GM18907 (cell line): ENCODE results near the gene MARCHF3.
"Not testable (repeated sequence)": the region's sequence is repeated elsewhere in the genome, so short reads cannot be mapped to it uniquely, and the experiment has no call there.

Experiments
- ATAC-seq: cut with Tn5 transposase; IDR thresholded peaks from one replicate; pipeline ENCODE4 v1.9.1; 2021; ENCODE audit warnings: mild to moderate bottlenecking, moderate library complexity; ENCODE audit not compliant: unreplicated experiment

The MARCHF3 gene, protein sequence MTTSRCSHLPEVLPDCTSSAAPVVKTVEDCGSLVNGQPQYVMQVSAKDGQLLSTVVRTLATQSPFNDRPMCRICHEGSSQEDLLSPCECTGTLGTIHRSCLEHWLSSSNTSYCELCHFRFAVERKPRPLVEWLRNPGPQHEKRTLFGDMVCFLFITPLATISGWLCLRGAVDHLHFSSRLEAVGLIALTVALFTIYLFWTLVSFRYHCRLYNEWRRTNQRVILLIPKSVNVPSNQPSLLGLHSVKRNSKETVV

DNA sequence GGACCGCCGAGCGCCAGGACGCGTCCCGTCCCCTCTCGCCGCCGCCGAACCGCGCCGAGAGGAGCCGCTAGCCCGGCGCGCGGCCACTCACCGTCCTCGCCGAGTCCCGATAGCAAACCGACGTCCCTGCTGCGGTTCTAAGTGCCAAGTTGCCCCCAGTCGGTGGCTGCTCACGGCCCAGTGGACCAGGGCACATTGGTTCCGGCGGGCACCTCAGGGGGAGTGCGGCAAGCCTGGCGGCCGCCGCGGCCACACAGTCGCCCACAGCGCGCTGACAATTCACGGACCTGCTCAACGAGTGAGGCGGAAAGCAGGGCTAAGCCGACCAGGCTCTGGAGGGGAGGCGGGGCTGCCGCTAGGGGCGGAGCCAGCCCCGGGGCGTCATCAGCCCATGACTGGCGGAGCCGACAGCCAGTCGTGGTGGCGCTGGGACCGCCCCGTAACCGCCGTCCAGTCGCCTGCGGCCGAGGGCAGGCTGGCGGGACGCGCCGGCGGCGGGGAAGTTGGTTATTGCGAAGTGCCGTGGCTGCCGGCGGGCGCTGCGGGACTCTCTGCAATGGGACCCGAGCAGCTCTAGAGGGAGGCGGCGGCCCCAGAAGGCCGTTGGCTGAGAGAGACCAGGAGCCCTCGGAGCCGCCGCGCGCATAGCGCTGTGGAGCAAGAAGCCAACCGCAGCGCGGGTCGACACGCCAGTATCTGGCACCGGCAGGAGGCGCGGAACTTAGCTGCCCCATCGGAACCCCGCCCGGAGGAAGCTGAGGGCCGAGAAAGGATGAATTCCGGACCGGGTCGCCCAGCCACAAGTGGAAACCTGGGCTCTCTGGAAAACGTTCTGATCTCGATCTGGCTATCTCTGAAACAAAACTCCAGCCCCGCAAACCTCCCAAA lies at the start of gene MARCHF3:
Gene MARCHF3, minus strand, starts transcription at position 300 of the 888 bp plus-strand sequence. CDS start 112,387 bp downstream, outside the sequence.
- peak; percentile 95 for ATAC-seq

DNA sequence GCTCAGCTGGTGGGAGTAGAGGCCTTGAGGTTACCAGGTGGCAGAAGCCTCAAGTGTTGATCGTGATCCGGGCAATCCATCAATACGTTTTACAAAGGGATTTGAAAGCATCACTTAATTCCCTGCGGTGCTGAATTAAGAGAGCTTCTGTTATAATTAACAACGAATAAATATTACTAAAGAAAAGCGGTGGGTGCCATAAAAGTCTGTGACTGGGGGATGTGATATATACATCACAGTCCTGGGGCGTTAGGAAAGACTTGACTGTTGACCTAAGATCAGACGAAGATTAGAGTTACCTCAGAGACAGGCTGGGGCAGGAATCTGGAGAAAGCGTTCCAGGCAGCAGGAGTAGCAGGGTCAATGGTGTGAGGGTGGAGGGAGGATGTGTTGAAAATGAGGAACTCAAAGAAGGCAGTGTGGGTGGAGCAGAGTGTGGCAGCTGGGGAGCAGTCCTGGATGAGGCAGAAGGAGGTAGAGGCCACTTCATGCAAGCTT lies 49.7 kb upstream of the MARCHF3 start:
- ATAC-seq: no peak

GRCh38 chr5:127077366-127077765 lies 47.0 kb upstream of the MARCHF3 start:
- ATAC-seq: no peak

DNA sequence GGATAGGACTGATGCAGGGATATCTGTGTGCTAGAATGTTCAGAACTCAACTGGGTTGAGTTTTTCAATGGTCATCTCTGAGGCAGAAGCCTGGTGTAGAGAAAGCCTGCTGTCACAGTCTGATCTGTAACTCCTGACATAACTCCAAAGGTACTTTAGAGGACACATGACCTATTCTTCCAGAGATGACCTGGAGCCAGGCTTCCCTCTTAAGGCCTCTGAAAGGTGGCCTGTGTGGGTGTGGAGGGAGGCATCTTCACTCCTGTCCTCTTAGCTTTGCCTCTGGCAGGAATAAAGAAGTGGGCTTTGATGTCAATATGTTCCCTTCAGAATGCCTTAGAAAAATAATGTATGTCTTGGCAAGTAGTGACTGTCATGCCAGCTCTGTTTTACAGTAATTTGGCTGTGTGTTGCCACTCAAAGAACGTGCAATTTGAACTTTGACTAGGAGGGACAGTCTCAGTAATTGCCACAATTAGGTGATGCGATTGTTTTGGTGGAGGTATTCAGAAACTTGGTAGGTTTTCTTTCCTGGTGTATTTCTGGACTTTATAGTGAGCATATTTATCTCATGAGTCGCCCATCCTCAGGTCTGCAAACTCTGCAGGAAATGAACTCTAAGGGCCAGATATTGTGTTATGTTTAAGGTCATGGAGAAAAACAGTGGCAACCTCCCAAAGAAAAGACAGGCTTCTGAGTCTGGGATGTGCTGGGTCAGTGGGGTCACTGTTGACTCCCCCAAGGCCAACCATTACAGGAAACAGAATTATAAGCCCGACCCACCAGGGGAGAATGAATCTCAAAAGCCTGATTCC lies 46.2 kb upstream of the MARCHF3 start:
- ATAC-seq: no peak

DNA sequence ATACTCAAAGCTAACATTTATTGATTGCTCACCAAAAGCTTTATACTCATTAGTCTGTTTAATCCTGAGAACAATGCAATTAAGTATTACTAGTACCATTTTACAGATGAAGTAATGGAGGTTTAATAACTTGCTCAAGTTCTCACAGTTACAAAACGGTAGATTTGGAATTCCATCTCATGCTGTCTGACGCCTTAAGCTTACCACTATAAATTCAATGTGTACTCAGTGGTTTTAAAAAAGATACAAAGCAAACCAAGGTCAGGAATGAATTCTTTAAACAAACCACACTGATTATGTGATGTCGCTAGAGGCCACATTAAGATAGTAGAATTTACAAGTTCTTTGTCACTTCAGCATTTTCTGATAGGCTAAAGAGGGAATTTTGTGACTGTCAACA lies 44.1 kb upstream of the MARCHF3 start:
- ATAC-seq: no peak

GRCh38 chr5:127072861-127073846 lies 42.8 kb upstream of the MARCHF3 start, which contains the start of gene C5orf63:
C5orf63 (minus strand) TSS chr5:127073502; CDS start chr5:127058995, 14,507 bp downstream.
- ATAC-seq: peak; percentile 99

GRCh38 chr5:127070243-127070642 lies 39.9 kb upstream of the MARCHF3 start:
- no peak for ATAC-seq

DNA sequence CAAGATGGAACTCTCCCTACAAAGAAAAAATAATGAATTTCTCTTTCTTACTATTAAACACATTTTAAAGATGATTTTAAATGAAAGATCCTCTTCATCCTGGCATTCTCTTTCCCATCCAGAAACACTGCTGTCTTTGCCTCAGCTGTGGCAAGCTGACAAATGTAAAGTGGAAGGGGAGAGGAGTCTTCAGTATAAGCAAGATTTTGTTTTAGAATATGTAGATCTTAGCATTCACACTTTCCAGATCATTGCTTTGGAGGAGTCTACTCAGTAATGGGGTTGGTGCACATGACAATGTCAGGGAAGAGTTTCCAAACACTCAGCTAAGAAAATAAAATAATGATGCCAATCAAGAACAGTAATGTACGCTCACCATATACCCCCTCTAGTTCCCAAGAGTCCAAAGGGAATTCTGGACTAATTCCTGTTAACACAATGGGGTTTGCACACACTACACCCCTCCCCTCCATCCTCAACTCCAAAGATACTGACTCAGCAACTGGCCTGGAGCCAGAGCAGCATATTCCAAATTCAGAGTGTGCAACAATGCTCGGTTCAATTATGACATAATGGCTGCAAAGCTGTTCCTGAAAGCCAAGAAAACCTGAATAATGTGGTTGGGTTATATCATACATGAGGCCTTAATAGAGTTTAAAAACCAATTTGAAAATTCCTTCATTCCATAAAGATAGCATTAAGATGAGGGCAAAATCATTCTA lies 38.3 kb upstream of the MARCHF3 start:
- ATAC-seq: no peak

DNA sequence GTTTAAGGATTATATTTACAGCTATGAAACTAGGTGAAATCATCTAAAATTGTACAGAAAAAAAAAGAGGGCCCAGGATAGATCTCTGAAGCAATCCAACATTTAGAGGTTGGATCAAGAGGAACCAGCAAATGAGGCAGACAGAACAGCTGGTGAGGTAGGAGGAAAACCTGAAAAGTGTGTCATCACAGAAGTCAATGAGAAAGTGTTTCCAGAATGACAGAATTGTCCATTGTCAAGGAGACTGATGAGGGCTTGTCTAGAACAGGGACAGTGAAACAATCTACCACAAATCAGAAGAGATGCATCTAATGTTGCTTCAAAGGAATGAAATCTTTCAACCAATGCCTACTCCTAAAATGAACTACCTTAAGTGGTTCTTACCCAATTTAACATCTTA lies 36.4 kb upstream of the MARCHF3 start:
- ATAC-seq: no peak

DNA sequence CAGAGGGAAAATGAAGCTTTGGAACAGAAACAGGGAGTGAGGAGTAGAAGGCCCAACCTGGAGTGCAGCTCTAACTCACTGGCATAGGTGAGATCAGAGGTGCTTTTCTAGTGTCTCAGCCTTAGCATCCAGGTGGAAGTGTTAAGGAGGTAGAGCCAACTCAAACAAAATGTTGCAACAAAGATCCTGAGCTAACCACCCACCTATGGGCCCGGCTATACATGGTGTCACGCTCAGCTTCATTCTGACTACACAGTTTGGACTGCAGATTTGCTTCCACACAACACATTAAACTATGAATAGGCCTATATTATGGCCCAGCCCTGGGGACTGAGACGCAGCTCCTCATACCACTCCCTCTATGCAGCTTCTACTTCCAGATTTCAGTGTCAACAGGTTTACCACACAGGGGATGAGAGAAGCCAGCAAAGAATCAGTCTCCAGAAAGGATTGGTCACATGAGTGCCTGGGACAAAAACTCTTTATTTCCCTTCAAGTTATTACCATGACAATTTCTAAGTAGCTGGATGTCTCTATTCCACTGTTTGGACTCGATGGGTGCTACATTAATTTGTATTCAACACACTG lies 34.0 kb upstream of the MARCHF3 start:
- no peak for ATAC-seq

DNA sequence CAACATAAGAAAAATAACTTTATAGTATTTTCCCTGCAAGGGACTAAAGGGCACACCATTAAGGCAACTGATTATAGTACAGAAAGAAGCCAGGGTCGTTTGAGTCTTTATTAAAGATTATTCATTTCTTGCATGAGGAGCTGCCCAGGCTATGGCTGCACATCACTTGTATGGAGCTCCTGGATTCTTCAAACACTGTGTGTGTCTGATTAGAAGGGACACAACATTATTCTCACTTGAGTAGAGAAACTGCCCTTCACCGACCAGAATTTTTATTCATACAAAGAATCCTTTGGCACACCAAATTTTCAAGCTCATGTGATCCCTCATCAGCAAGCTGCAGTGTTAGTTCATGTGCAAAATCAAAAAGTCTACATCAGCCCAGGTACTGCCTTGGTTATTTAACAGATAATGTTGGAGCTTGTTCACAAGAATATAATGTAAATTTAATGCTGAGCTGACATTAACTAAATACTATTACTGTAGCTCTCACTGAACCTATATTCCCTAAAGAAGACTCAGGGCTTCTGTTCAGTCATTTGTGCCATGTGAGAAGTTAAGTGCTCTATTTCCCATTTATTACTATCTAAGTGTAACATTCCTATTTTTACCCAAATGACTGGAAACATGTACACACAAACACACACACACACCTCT lies 33.0 kb upstream of the MARCHF3 start:
- ATAC-seq: no peak

GRCh38 chr5:127061956-127062355 lies 31.6 kb upstream of the MARCHF3 start:
- no peak for ATAC-seq

- no peak for ATAC-seq
Observed at GRCh38 chr5:127061537-127061936, 31.2 kb upstream of the MARCHF3 start.

- no peak for ATAC-seq
Observed at GRCh38 chr5:127060470-127060985, 30.2 kb upstream of the MARCHF3 start.

DNA sequence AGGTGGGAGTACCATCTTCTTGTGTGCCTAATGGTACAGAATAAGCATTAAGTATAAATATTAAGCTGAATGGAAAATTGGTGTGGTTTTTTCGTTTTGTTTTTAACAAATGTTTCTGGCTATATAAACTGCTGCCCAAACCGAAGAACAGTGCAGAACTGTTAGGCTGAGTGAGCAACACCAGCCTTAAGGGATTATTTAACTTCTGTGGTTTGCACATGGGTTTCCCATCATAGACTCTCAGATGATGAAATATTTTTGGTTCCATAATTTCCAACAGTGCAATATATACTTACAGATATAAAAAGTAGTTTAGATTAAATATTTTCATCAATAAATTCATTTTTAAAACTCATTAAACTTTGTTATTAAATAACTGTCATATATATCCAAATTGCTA lies 26.5 kb upstream of the MARCHF3 start:
- no peak for ATAC-seq

DNA sequence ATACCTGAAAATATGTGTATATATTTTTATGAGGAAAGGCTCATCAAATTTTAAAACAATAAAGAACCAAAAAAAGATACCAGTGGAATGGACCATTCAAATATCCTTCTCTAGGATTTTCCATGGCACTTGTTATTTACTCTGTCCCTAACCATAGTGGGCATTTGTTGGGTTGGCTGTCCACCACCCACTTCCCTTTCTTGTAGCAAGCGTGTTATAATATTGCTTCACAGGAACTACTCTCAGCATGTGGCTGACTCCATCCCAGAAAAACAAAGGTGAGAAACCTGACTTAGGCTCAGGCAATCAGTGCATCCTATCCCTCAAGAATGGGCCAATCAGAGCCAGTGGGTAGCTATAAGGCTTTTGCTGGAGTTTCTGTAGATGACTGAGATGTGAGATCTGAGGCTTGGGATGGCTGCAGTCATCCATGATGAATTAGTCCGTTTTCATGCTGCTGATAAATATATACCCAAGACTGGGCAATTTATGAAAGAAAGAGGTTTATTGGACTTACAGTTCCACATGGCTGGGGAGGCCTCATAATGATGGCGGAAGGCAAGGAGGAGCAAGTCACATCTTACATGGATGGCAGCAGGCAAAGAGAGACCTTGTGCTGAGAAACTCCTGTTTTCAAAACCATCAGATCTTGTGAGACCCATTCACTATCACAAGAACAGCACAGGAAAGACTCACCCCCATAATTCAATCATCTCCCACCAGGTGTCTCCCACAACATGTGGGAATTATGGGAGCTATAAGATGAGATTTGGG lies 25.7 kb upstream of the MARCHF3 start:
- ATAC-seq: no peak

- not testable (repeated sequence) for ATAC-seq
Observed at GRCh38 chr5:127053551-127053950, 23.2 kb upstream of the MARCHF3 start.
